Measurements from ENCODE around the gene ADTRP. TPM values are rescaled to one million over a fixed set of nuclear protein-coding genes. Genes with fewer than 3 reads are reported as not detected.

Gene ADTRP
- total RNA-seq, 1 donor from 2014 or later, result 0.33 TPM

- Histone ChIP-seq H3K36me3 (no peaks in the 10 kb centered on the region), H3K4me1 (peaks cover 20% of the 10 kb centered on the region), H3K27ac (replicated peaks) (no peak overlapping the region), H3K4me3 (no peak overlapping the region), H3K9me3 (replicated peaks) (no peaks in the 10 kb centered on the region), H3K27me3 (ENCODE audit: low read depth) (no peaks in the 10 kb centered on the region)
- intact Hi-C loops (cut with micrococcal nuclease), result no loop called here
- DNase-seq, result no peak
- TF ChIP-seq CTCF (IDR thresholded peaks at IDR 0.05; ENCODE audit: borderline replicate concordance), result no peak
Measured at GRCh38 chr6:11808054-11808453, 29.5 kb upstream of the ADTRP start.

- Histone ChIP-seq H3K9me3 (replicated peaks) (no peaks in the 10 kb centered on the region), H3K4me1 (peaks cover 20% of the 10 kb centered on the region), H3K27ac (replicated peaks) (no peak overlapping the region), H3K4me3 (no peak overlapping the region), H3K36me3 (no peaks in the 10 kb centered on the region), H3K27me3 (ENCODE audit: low read depth) (no peaks in the 10 kb centered on the region)
- intact Hi-C loops (cut with micrococcal nuclease), result no loop called here
- TF ChIP-seq CTCF (IDR thresholded peaks at IDR 0.05; ENCODE audit: borderline replicate concordance), result no peak
- no peak for DNase-seq
Measured at GRCh38 chr6:11806561-11807317, 28.1 kb upstream of the ADTRP start.

GRCh38 chr6:11805259-11806053 lies 26.9 kb upstream of the ADTRP start:
- TF ChIP-seq CTCF (IDR thresholded peaks at IDR 0.05; ENCODE audit: borderline replicate concordance), result no peak
- Histone ChIP-seq H3K27ac (replicated peaks) (no peak overlapping the region), H3K9me3 (replicated peaks) (no peaks in the 10 kb centered on the region), H3K4me1 (peaks cover 13% of the 10 kb centered on the region), H3K36me3 (no peaks in the 10 kb centered on the region), H3K4me3 (no peak overlapping the region), H3K27me3 (ENCODE audit: low read depth) (no peaks in the 10 kb centered on the region)
- intact Hi-C loops (cut with micrococcal nuclease), result no loop called here
- DNase-seq, result no peak

GRCh38 chr6:11804701-11805100 lies 26.1 kb upstream of the ADTRP start:
- Histone ChIP-seq H3K4me3 (no peak overlapping the region), H3K4me1 (peaks cover 5% of the 10 kb centered on the region), H3K9me3 (replicated peaks) (no peaks in the 10 kb centered on the region), H3K36me3 (no peaks in the 10 kb centered on the region), H3K27me3 (ENCODE audit: low read depth) (no peaks in the 10 kb centered on the region), H3K27ac (replicated peaks) (no peak overlapping the region)
- intact Hi-C loops (cut with micrococcal nuclease), result no loop called here
- DNase-seq, result no peak
- TF ChIP-seq CTCF (IDR thresholded peaks at IDR 0.05; ENCODE audit: borderline replicate concordance), result no peak

GRCh38 chr6:11804135-11804534 lies 25.5 kb upstream of the ADTRP start:
- no peak for DNase-seq
- intact Hi-C loops (cut with micrococcal nuclease), result no loop called here
- H3K27me3 ChIP-seq (ENCODE audit: low read depth), result no peaks in the 10 kb centered on the region
- H3K4me3 ChIP-seq, result no peak overlapping the region
- TF ChIP-seq CTCF (IDR thresholded peaks at IDR 0.05; ENCODE audit: borderline replicate concordance), result no peak
- no peak overlapping the region for H3K27ac ChIP-seq (replicated peaks)
- no peaks in the 10 kb centered on the region for H3K9me3 ChIP-seq (replicated peaks)
- H3K4me1 ChIP-seq, result no peaks in the 10 kb centered on the region
- no peaks in the 10 kb centered on the region for H3K36me3 ChIP-seq
